Left ventricle myocardium inferior (tissue), 1 donor: ENCODE data around the gene KCNA10. TPM values are rescaled to one million over a fixed set of nuclear protein-coding genes. Genes with fewer than 3 reads are reported as not detected.
A peak's percentile ranks its signal among the peaks of the same experiment; 100 is the strongest.

ENCODE experiments used
- DNase-seq: peaks from one replicate; pipeline ENCODE4 v3.0.0-alpha.2; 2020
- H3K27ac ChIP-seq: fragments of 200-600 bp; replicated peaks from 2 replicates; pipeline ENCODE4 v1.8.0; 2021
- H3K27me3 ChIP-seq: fragments of 200-600 bp; 2 replicates; pipeline ENCODE4 v1.8.0; 2021; ENCODE audit warnings: low read depth
- H3K36me3 ChIP-seq: fragments of 200-600 bp; 2 replicates; pipeline ENCODE4 v1.8.0; 2021
- H3K4me1 ChIP-seq: fragments of 200-600 bp; 2 replicates; pipeline ENCODE4 v1.8.0; 2021
- H3K4me3 ChIP-seq: fragments of 200-600 bp; 2 replicates; pipeline ENCODE4 v1.8.0; 2021; ENCODE audit warnings: mild to moderate bottlenecking, moderate library complexity
- H3K9me3 ChIP-seq: fragments of 200-600 bp; replicated peaks from 2 replicates; pipeline ENCODE4 v1.8.0; 2021
- CTCF ChIP-seq: fragments of 200-600 bp; IDR thresholded peaks from 2 replicates; pipeline ENCODE4 v1.8.0; 2021; ENCODE audit warnings: antibody characterized with exemption, mild to moderate bottlenecking, borderline replicate concordance
- intact Hi-C: fragments of 100-400 bp; cut with micrococcal nuclease; formaldehyde crosslinking; loops from one replicate; pipeline ENCODE4 v1.11.0; 2022
- total RNA-seq: library from RNA; stranded (reverse); fragmentation: NEBNext Ultra II Directional; extraction: Animal tissue kit (Norgen Biotek cat#: 25700); gene quantifications from one replicate; pipeline ENCODE4 v1.2.1, GENCODE V29; 2021
- donor health status: DM: no; HTN: yes; CAD: no; lungs with severe emphysema.

KCNA10 gene
- total RNA-seq, 1 donor from 2014 or later: not detected

- Histone ChIP-seq H3K27me3 (peaks cover 11% of the 10 kb centered on the region), H3K4me3 (no peak overlapping the region)
Observed at GRCh38 chr1:110502402-110503151, 16.4 kb downstream of the KCNA10 start.

GRCh38 chr1:110501488-110502132, 17.4 kb downstream of the KCNA10 start:
- H3K4me3 ChIP-seq: no peak overlapping the region
- no peaks in the 10 kb centered on the region for H3K9me3 ChIP-seq

More at GRCh38 chr1:110502402-110503151, 16.4 kb downstream of the KCNA10 start:
- Histone ChIP-seq H3K36me3 (no peaks in the 10 kb centered on the region), H3K9me3 (no peaks in the 10 kb centered on the region), H3K4me1 (no peaks in the 10 kb centered on the region), H3K27ac (no peak overlapping the region)
- DNase-seq: no peak
- intact Hi-C loops: no loop called here
- no peak for TF ChIP-seq CTCF

DNA sequence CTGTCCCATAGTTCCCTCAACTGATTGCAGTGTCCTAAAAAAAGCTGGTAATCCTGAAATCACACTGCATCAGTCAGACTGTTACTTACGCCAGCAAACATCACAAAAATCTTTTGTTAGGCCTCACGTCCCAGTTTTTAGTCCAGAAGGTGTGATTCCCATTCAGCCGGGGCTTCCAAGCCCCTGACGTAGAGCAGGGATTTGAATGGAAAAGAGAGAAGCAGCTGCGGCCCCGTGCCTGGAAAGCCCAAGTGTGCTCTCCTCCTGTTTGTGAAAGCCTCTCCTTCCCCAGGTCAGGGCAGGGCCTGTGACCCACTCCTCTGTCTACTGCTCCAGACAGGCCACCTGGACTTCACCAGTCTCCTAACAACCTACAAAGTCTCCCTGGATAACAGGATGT, 20.7 kb downstream of the KCNA10 start:
- intact Hi-C loops: no loop called here
- Histone ChIP-seq H3K9me3 (no peaks in the 10 kb centered on the region), H3K4me3 (no peak overlapping the region), H3K36me3 (no peaks in the 10 kb centered on the region), H3K27me3 (peaks cover 8% of the 10 kb centered on the region), H3K4me1 (no peaks in the 10 kb centered on the region), H3K27ac (no peak overlapping the region)
- TF ChIP-seq CTCF: no peak
- no peak for DNase-seq

More at GRCh38 chr1:110501488-110502132, 17.4 kb downstream of the KCNA10 start:
- no peak for TF ChIP-seq CTCF
- Histone ChIP-seq H3K27ac (no peak overlapping the region), H3K4me1 (no peaks in the 10 kb centered on the region), H3K36me3 (no peaks in the 10 kb centered on the region), H3K27me3 (peaks cover 11% of the 10 kb centered on the region)
- DNase-seq: no peak
- intact Hi-C loops: no loop called here

DNA sequence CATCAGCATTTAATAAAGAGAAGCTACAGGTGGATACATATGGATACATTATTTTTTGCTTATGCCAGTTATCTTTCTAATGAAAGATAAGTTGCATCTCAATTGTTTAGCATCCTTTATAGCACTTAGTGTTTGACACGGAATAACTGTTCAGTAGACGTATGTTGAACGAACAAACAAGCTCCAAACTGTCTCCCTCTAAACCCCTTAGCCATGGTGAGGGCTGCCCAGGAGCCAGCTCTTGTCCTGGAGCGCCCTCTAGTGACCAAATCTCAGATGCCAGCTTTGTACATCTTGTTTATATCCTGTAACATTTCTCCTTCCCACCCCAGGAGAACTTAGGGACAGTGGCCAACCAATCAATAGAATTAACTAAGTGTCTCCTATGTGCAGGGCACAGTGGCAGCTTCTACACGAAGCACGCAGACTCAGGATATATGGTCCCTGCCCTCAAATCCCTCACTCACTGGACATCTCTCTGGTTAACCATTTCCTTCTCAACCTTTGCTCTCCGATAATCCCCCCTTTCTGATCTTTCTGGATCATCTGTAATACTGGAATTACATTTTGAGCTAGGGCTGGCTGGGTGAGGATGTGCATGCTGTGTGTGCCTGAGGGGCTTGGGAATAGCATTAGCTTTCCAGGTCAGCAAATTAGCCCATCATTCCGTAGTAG, 22.9 kb downstream of the KCNA10 start:
- no peak overlapping the region for H3K27ac ChIP-seq
- intact Hi-C loops: no loop called here
- no peak overlapping the region for H3K4me3 ChIP-seq
- H3K9me3 ChIP-seq: no peaks in the 10 kb centered on the region
- DNase-seq: peak; percentile 67
- H3K27me3 ChIP-seq: no peaks in the 10 kb centered on the region
- H3K4me1 ChIP-seq: no peaks in the 10 kb centered on the region
- no peaks in the 10 kb centered on the region for H3K36me3 ChIP-seq
- TF ChIP-seq CTCF: peak; percentile 92

DNA sequence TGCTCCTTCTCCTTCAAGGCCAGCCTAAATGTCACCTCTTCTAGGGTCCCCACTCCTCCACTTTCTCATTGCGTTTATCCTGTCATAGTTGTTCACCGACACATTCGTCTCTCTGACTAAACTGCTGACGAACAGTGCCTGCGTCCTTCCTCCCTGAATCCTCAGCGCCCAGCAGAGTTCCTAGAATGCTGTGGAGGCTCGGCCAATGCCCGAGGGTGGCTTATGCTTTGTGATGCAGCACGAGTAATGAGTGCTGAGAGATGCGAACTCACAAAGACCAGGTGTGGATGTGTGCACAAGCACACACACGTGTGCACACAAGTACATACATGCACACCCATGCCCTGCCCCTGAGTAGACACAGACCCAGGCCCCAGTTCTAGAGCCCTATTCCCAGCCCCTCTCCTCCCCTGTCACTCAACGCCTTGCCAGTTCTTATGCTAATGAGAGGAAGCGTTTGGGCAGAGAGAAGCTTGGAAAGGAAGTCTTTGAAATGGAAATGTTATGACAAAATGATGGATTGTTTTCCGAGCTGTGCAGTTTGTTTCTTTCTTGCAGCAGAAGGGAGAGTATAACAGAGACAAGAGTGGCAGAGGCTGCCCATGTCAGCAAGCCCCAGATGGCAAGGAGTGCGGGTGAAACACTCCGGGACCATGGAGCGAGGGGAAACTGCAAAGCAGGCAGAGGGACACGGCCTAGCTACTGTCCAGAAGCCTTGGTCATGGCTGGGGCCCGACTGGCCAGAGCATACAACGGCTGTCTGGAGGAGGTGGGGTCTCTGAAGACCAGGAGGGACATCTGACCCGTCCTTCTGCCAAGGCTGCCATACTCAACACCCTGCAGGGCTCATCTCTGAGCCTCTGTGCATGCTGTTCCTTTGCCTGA, 24.2 kb downstream of the KCNA10 start:
- intact Hi-C loops: no loop called here
- Histone ChIP-seq H3K27ac (no peak overlapping the region), H3K36me3 (no peaks in the 10 kb centered on the region), H3K27me3 (no peaks in the 10 kb centered on the region), H3K4me3 (no peak overlapping the region), H3K4me1 (no peaks in the 10 kb centered on the region), H3K9me3 (no peaks in the 10 kb centered on the region)
- no peak for TF ChIP-seq CTCF
- no peak for DNase-seq
